Mesendoderm (in vitro differentiated cells): ENCODE data around the gene CAST.

Source experiments
- DNase-seq: peaks from one replicate; pipeline ENCODE4 v3.0.0; 2013
- H2AK5ac ChIP-seq: 2 replicates; pipeline ENCODE4 v1.6.1; 2013; ENCODE audit warnings: low read length, inconsistent platforms
- H2BK120ac ChIP-seq: 2 replicates; pipeline ENCODE4 v1.6.1; 2013; ENCODE audit warnings: low read depth, mild to moderate bottlenecking, low read length, moderate library complexity, mixed read lengths
- H2BK15ac ChIP-seq: replicated peaks from 2 replicates; pipeline ENCODE4 v1.6.1; 2013; ENCODE audit warnings: low read depth, mild to moderate bottlenecking, moderate library complexity
- H2BK5ac ChIP-seq: 2 replicates; pipeline ENCODE4 v1.6.1; 2013; ENCODE audit warnings: low read length, inconsistent platforms
- H3K18ac ChIP-seq: 2 replicates; pipeline ENCODE4 v1.6.1; 2013; ENCODE audit warnings: mild to moderate bottlenecking, low read length, mixed read lengths
- H3K23ac ChIP-seq: one replicate; pipeline ENCODE4 v1.6.1; 2013; ENCODE audit warnings: low read length
- H3K27ac ChIP-seq: 2 replicates; pipeline ENCODE4 v1.5.1; 2013; ENCODE audit warnings: low read depth, mild to moderate bottlenecking, inconsistent platforms, low read length, moderate library complexity
- H3K27me3 ChIP-seq: 2 replicates; pipeline ENCODE4 v1.6.1; 2013; ENCODE audit warnings: low read length, control low read depth, mild to moderate bottlenecking, inconsistent platforms; ENCODE audit not compliant: insufficient read depth, poor library complexity
- H3K36me3 ChIP-seq: 2 replicates; pipeline ENCODE4 v1.6.1; 2013; ENCODE audit warnings: low read length, inconsistent platforms; ENCODE audit not compliant: control insufficient read depth, insufficient read depth
- H3K4ac ChIP-seq: one replicate; pipeline ENCODE4 v1.6.1; 2013; ENCODE audit warnings: low read depth, mild to moderate bottlenecking, low read length, moderate library complexity
- H3K4me1 ChIP-seq: 2 replicates; pipeline ENCODE4 v1.6.1; 2013; ENCODE audit warnings: low read depth, low read length, inconsistent platforms; ENCODE audit not compliant: control insufficient read depth
- H3K4me2 ChIP-seq: 2 replicates; pipeline ENCODE4 v1.6.1; 2013; ENCODE audit warnings: low read length
- H3K4me3 ChIP-seq: 2 replicates; pipeline ENCODE4 v1.5.1; 2013; ENCODE audit warnings: mild to moderate bottlenecking, low read length
- H3K56ac ChIP-seq: one replicate; pipeline ENCODE4 v1.6.1; 2013; ENCODE audit warnings: low read length
- H3K79me1 ChIP-seq: 2 replicates; pipeline ENCODE4 v1.6.1; 2013; ENCODE audit warnings: low read length, inconsistent platforms
- H3K79me2 ChIP-seq: 2 replicates; pipeline ENCODE4 v1.6.1; 2013; ENCODE audit warnings: mild to moderate bottlenecking, low read length; ENCODE audit not compliant: control insufficient read depth, insufficient read depth
- H3K9ac ChIP-seq: 2 replicates; pipeline ENCODE4 v1.6.1; 2013; ENCODE audit warnings: low read length, inconsistent platforms
- H4K5ac ChIP-seq: one replicate; pipeline ENCODE4 v1.6.1; 2013; ENCODE audit warnings: low read length
- H4K8ac ChIP-seq: one replicate; pipeline ENCODE4 v1.6.1; 2013; ENCODE audit warnings: low read depth, mild to moderate bottlenecking, control low read depth, low read length, moderate library complexity
- WGBS: extraction: QIAGEN DNeasy Blood & Tissue Kit; methylation state at CpG from one replicate; pipeline ENCODE4 v1.1.7; 2013; ENCODE audit warnings: low lambda C conversion rate, missing lambda C conversion rate; ENCODE audit not compliant: insufficient coverage; ENCODE audit errors: extremely low coverage; 5-methylcytosine and 5-hydroxymethylcytosine counted together

CAST gene

GRCh38 chr5:96718635-96719077, 56.5 kb downstream of the CAST start:
- H4K5ac ChIP-seq: no peak overlapping the region

GRCh38 chr5:96720408-96720807, 58.2 kb downstream of the CAST start:
- WGBS: no CpG with 5 or more reads among the region's 2 CpGs
- no peak overlapping the region for H2BK5ac ChIP-seq
- H2BK120ac ChIP-seq: no peak overlapping the region
- no peak overlapping the region for H3K18ac ChIP-seq
- peaks cover 9% of the 10 kb centered on the region for H3K4me1 ChIP-seq
- H3K4ac ChIP-seq: no peak overlapping the region
- no peak overlapping the region for H3K9ac ChIP-seq
- no peak overlapping the region for H2BK15ac ChIP-seq
- H3K79me1 ChIP-seq: no peaks in the 10 kb centered on the region
- no peak overlapping the region for H3K4me2 ChIP-seq
- H3K79me2 ChIP-seq: no peaks in the 10 kb centered on the region
- no peaks in the 10 kb centered on the region for H3K27me3 ChIP-seq
- H3K56ac ChIP-seq: no peak overlapping the region
- H4K5ac ChIP-seq: no peak overlapping the region
- H3K27ac ChIP-seq: no peak overlapping the region
- H2AK5ac ChIP-seq: no peak overlapping the region
- DNase-seq: no peak
- H3K4me3 ChIP-seq: no peak overlapping the region
- H3K36me3 ChIP-seq: no peaks in the 10 kb centered on the region
- no peak overlapping the region for H3K23ac ChIP-seq
- H4K8ac ChIP-seq: no peak overlapping the region

More at GRCh38 chr5:96718635-96719077, 56.5 kb downstream of the CAST start:
- WGBS: no CpG with 5 or more reads among the region's 7 CpGs
- Histone ChIP-seq H3K56ac (no peak overlapping the region), H3K79me2 (no peaks in the 10 kb centered on the region), H3K4me3 (no peak overlapping the region), H3K23ac (no peak overlapping the region), H3K4me1 (peaks cover 17% of the 10 kb centered on the region), H3K27ac (no peak overlapping the region), H3K4ac (no peak overlapping the region), H3K36me3 (no peaks in the 10 kb centered on the region), H3K79me1 (no peaks in the 10 kb centered on the region), H3K18ac (no peak overlapping the region), H3K9ac (no peak overlapping the region), H3K4me2 (no peak overlapping the region), H2AK5ac (no peak overlapping the region), H4K8ac (no peak overlapping the region), H3K27me3 (no peaks in the 10 kb centered on the region), H2BK5ac (no peak overlapping the region), H2BK15ac (no peak overlapping the region), H2BK120ac (no peak overlapping the region)
- DNase-seq: no peak

GRCh38 chr5:96721351-96721977, 59.3 kb downstream of the CAST start:
- Histone ChIP-seq H3K9ac (no peak overlapping the region), H3K56ac (no peak overlapping the region), H4K5ac (no peak overlapping the region), H3K4me3 (no peak overlapping the region), H3K36me3 (no peaks in the 10 kb centered on the region), H3K18ac (no peak overlapping the region), H2BK5ac (no peak overlapping the region), H3K4ac (no peak overlapping the region), H3K79me1 (no peaks in the 10 kb centered on the region), H2BK120ac (no peak overlapping the region), H3K4me2 (no peak overlapping the region), H3K4me1 (peaks cover 9% of the 10 kb centered on the region), H2AK5ac (no peak overlapping the region), H4K8ac (no peak overlapping the region), H3K27ac (no peak overlapping the region), H3K23ac (no peak overlapping the region), H3K27me3 (no peaks in the 10 kb centered on the region), H3K79me2 (no peaks in the 10 kb centered on the region), H2BK15ac (no peak overlapping the region)
- DNase-seq: no peak

GRCh38 chr5:96725257-96725656, 63.1 kb downstream of the CAST start:
- no peaks in the 10 kb centered on the region for H3K27me3 ChIP-seq
- H3K27ac ChIP-seq: no peak overlapping the region
- no peaks in the 10 kb centered on the region for H3K36me3 ChIP-seq
- H2AK5ac ChIP-seq: no peak overlapping the region
- no CpG with 5 or more reads among the region's 1 CpG for WGBS
- H3K23ac ChIP-seq: no peak overlapping the region
- H3K18ac ChIP-seq: no peak overlapping the region
- no peak overlapping the region for H2BK120ac ChIP-seq
- no peak overlapping the region for H3K4me2 ChIP-seq
- DNase-seq: no peak
- no peak overlapping the region for H4K5ac ChIP-seq
- no peak overlapping the region for H2BK5ac ChIP-seq
- H3K79me1 ChIP-seq: no peaks in the 10 kb centered on the region
- no peaks in the 10 kb centered on the region for H3K79me2 ChIP-seq
- H4K8ac ChIP-seq: no peak overlapping the region
- no peak overlapping the region for H3K9ac ChIP-seq
- H2BK15ac ChIP-seq: no peak overlapping the region
- H3K56ac ChIP-seq: no peak overlapping the region
- no peak overlapping the region for H3K4ac ChIP-seq
- peaks cover 3% of the 10 kb centered on the region for H3K4me1 ChIP-seq
- H3K4me3 ChIP-seq: no peak overlapping the region

GRCh38 chr5:96726802-96727201, 64.6 kb downstream of the CAST start:
- Histone ChIP-seq H2BK15ac (no peak overlapping the region), H3K27ac (no peak overlapping the region), H2BK120ac (no peak overlapping the region), H3K27me3 (no peaks in the 10 kb centered on the region), H3K9ac (no peak overlapping the region), H3K4me2 (no peak overlapping the region), H3K4ac (no peak overlapping the region), H3K4me1 (peaks cover 2% of the 10 kb centered on the region), H4K5ac (no peak overlapping the region), H2BK5ac (no peak overlapping the region), H3K18ac (no peak overlapping the region), H3K79me1 (no peaks in the 10 kb centered on the region), H3K79me2 (no peaks in the 10 kb centered on the region), H2AK5ac (no peak overlapping the region), H3K23ac (no peak overlapping the region), H3K56ac (no peak overlapping the region), H3K4me3 (no peak overlapping the region), H3K36me3 (no peaks in the 10 kb centered on the region), H4K8ac (no peak overlapping the region)
- DNase-seq: peak; percentile 66
- no CpG with 5 or more reads among the region's 4 CpGs for whole genome bisulfite sequencing

GRCh38 chr5:96729156-96729555, 67.0 kb downstream of the CAST start:
- H3K23ac ChIP-seq: no peak overlapping the region
- H4K8ac ChIP-seq: no peak overlapping the region
- no peak overlapping the region for H3K27ac ChIP-seq
- no peak overlapping the region for H4K5ac ChIP-seq
- no peak overlapping the region for H2BK5ac ChIP-seq
- H3K4me3 ChIP-seq: no peak overlapping the region
- no peaks in the 10 kb centered on the region for H3K79me1 ChIP-seq
- H2AK5ac ChIP-seq: no peak overlapping the region
- H3K4me1 ChIP-seq: peaks cover 2% of the 10 kb centered on the region
- H3K4me2 ChIP-seq: no peak overlapping the region
- no peak overlapping the region for H3K9ac ChIP-seq
- no peak overlapping the region for H3K56ac ChIP-seq
- no peaks in the 10 kb centered on the region for H3K36me3 ChIP-seq
- H3K27me3 ChIP-seq: no peaks in the 10 kb centered on the region
- H3K4ac ChIP-seq: no peak overlapping the region
- no peak overlapping the region for H3K18ac ChIP-seq
- no peak overlapping the region for H2BK120ac ChIP-seq
- no peak for DNase-seq
- no peak overlapping the region for H2BK15ac ChIP-seq
- no peaks in the 10 kb centered on the region for H3K79me2 ChIP-seq
